K562 (cell line): ENCODE data around the gene TECPR1. TPM values are rescaled to one million over a fixed set of nuclear protein-coding genes. Genes with fewer than 3 reads are reported as not detected.

Experiments used
- ATF7 ChIP-seq: fragments of 450-650 bp; IDR thresholded peaks from 2 replicates; pipeline ENCODE4 v1.7.1; 2014; ENCODE audit warnings: mild to moderate bottlenecking, moderate library complexity
- BRF1 ChIP-seq: IDR thresholded peaks from 3 replicates; pipeline ENCODE4 v1.6.1; 2011; ENCODE audit warnings: borderline replicate concordance, mild to moderate bottlenecking; ENCODE audit not compliant: insufficient read length; ENCODE audit errors: extremely low read depth
- CBX3 ChIP-seq, 2 experiments: IDR thresholded peaks; 1 replicate in 1 of 2; 2 replicates in 1 of 2; pipeline ENCODE4 v1.6.1; 2012; ENCODE audit warnings: inconsistent platforms in 2 of 2, low read length in 2 of 2, borderline replicate concordance in 1 of 2, control low read depth in 1 of 2
- CUX1 ChIP-seq: fragments of 200-800 bp; sonication (Bioruptor generic); IDR thresholded peaks from 2 replicates; pipeline ENCODE4 v1.6.1; 2016; ENCODE audit warnings: missing genetic modification characterization, missing compliant biosample characterization
- DLX4 ChIP-seq: fragments of 250-450 bp; sonication (Bioruptor Pico); IDR thresholded peaks from 2 replicates; pipeline ENCODE4 v1.6.1; 2021; ENCODE audit warnings: mild to moderate bottlenecking
- DMBX1 ChIP-seq: fragments of 250-450 bp; sonication (Bioruptor Pico); IDR thresholded peaks from 2 replicates; pipeline ENCODE4 v1.8.0; 2022; ENCODE audit warnings: inconsistent platforms, mild to moderate bottlenecking, moderate library complexity, borderline replicate concordance
- HDAC2 ChIP-seq: fragments of 450-650 bp; IDR thresholded peaks from 2 replicates; pipeline ENCODE4 v1.6.1; 2016; ENCODE audit warnings: mild to moderate bottlenecking
- ID3 ChIP-seq, 2 experiments: fragments of 250-450 bp in 1 of 2; fragments of 450-650 bp in 1 of 2; sonication (Bioruptor Pico) in 1 of 2; IDR thresholded peaks; 2 replicates each; pipeline versions ENCODE4 v1.6.1 to v1.8.0; 2016 to 2021; ENCODE audit warnings: mild to moderate bottlenecking in 2 of 2, moderate library complexity in 2 of 2, missing compliant biosample characterization in 1 of 2, missing genetic modification characterization in 1 of 2
- MEIS2 ChIP-seq: fragments of 450-650 bp; IDR thresholded peaks from 2 replicates; pipeline ENCODE4 v1.6.1; 2014; ENCODE audit warnings: mild to moderate bottlenecking; ENCODE audit not compliant: partially characterized antibody
- MTA3 ChIP-seq: fragments of 450-650 bp; formaldehyde crosslinking; IDR thresholded peaks from 2 replicates; pipeline ENCODE4 v1.6.1; 2017; ENCODE audit warnings: mild to moderate bottlenecking, borderline replicate concordance
- SRF ChIP-seq, 2 experiments: fragments of 250-450, 450-650 bp in 1 of 2; sonication (Bioruptor Pico) in 1 of 2; sonication (generic) in 1 of 2; formaldehyde crosslinking; IDR thresholded peaks; 2 replicates each; pipeline versions ENCODE4 v1.5.0 to v1.5.1; 2020 to 2022; ENCODE audit warnings: mild to moderate bottlenecking in 1 of 2, missing genetic modification reagents in 1 of 2
- TBP ChIP-seq: optimal IDR thresholded peaks from 2 replicates; pipeline ENCODE3; 2011; ENCODE audit warnings: low read depth, low read length, improper control_type of control experiment
- THAP12 ChIP-seq: fragments of 250-450 bp; sonication (Bioruptor Pico); IDR thresholded peaks from 2 replicates; pipeline ENCODE4 v1.9.0; 2021; ENCODE audit warnings: mild to moderate bottlenecking, inconsistent platforms
- ZBTB1 ChIP-seq: sonication (generic); formaldehyde crosslinking; IDR thresholded peaks from 2 replicates; pipeline ENCODE4 v1.8.1; 2023; ENCODE audit warnings: missing genetic modification reagents, low read depth, mild to moderate bottlenecking, borderline replicate concordance
- ZKSCAN1 ChIP-seq: fragments of 150-350 bp; IDR thresholded peaks from 2 replicates; pipeline ENCODE4 v1.6.1; 2016; ENCODE audit warnings: low read depth, low read length
- ZNF282 ChIP-seq: sonication (generic); formaldehyde crosslinking; IDR thresholded peaks from 2 replicates; pipeline ENCODE4 v1.8.1; 2023; ENCODE audit warnings: missing genetic modification reagents
- ZNF584 ChIP-seq: fragments of 200-800 bp; sonication (Bioruptor generic); IDR thresholded peaks from 2 replicates; pipeline ENCODE4 v1.6.1; 2016; ENCODE audit warnings: low read depth, mild to moderate bottlenecking, missing genetic modification characterization, missing compliant biosample characterization
- polyA plus RNA-seq, 8 experiments: library from polyadenylated mRNA; depleted of rRNA in 4 of 8; stranded (reverse) in 5 of 8; unstranded in 3 of 8; fragments of >200 nt; fragmentation: Nextera tagmentation in 2 of 8; fragmentation: Illumina TruSeq in 1 of 8; extraction: Ambion mirVana in 2 of 8; extraction: Trizol in 1 of 8; gene quantifications; 2 replicates each; pipeline versions ENCODE4 v1.2.1 to v1.2.3, GENCODE V29; 2011 to 2014; ENCODE audit warnings: inconsistent platforms in 1 of 8, missing spikeins in 1 of 8
- total RNA-seq, 7 experiments: library from RNA; depleted of rRNA in 6 of 7; stranded (reverse); fragments of >200 nt in 6 of 7; fragmentation: Illumina TruSeq in 2 of 7; extraction: Trizol in 2 of 7; gene quantifications; 2 replicates each; pipeline versions ENCODE4 v1.2.1 to v1.2.3, GENCODE V29; 2011 to 2021; ENCODE audit warnings: low replicate concordance in 1 of 7

Gene TECPR1
- total and polyA plus RNA-seq, 9 of the 15 experiments (the other 6 are each of a cell fraction or from before 2014, with no cell fraction given): 0.17 to 15.0 (median 2.2) TPM

GRCh38 chr7:98217623-98218582, 34.1 kb downstream of the TECPR1 start (continued):
- TF ChIP-seq ZNF584 (0 out of 2 replicates have a peak, but pooled peaks have one; percentile 35), MTA3 (no peak), ZBTB1 (CRISPR knock-in tag) (no peak), ZKSCAN1 (no peak), ATF7 (peak; percentile 51), HDAC2 (peak; percentile 100), THAP12 (CRISPR knock-in tag) (no peak), BRF1 (no peak), DLX4 (CRISPR knock-in tag) (no peak), ID3 (CRISPR knock-in tag; IDR thresholded peaks at IDR 0.05) (no peak), ID3 (tag; IDR thresholded peaks at IDR 0.05) (0 out of 2 replicates have a peak, but pooled peaks have one; percentile 37), CUX1 (CRISPR knock-in tag) (0 out of 2 replicates have a peak, but pooled peaks have one; percentile 56), CBX3 (IDR thresholded peaks at IDR 0.05; ENCODE audit: borderline replicate concordance in 1 of 2, low read length in 2 of 2) (peak in 1 of 2 experiments; percentile 14; a peak in 1 of 3 replicates), MEIS2 (peak; percentile 91), ZNF282 (CRISPR knock-in tag) (no peak), DMBX1 (peak; percentile 80), SRF (CRISPR knock-in tag; IDR thresholded peaks at IDR 0.05) (no peak), TBP (no peak)
